Sigmoid colon (tissue), 7 donors: ENCODE measurements around the gene DPYSL5. TPM values are rescaled to one million over a fixed set of nuclear protein-coding genes. Genes with fewer than 3 reads are reported as not detected.

Experiments used
- DNase-seq: peaks from one replicate; pipeline ENCODE4 v3.0.0-alpha.2; 2019
- H3K27ac ChIP-seq, 4 donors: fragments of 200-600 bp; sonication (generic); one replicate each; pipeline ENCODE4 v1.5.1; 2016 to 2019; ENCODE audit warnings: mild to moderate bottlenecking in 1 of 4
- H3K27me3 ChIP-seq, 3 donors: fragments of 200-600 bp; sonication (generic); one replicate each; pipeline ENCODE4 v1.5.1; 2019; ENCODE audit warnings: mild to moderate bottlenecking in 1 of 3
- H3K36me3 ChIP-seq, 4 donors: fragments of 200-600 bp; sonication (generic); one replicate each; pipeline ENCODE4 v1.5.1; 2016 to 2019
- H3K4me1 ChIP-seq, 4 donors: fragments of 200-600 bp; sonication (generic); one replicate each; pipeline ENCODE4 v1.5.1; 2017 to 2019
- H3K4me3 ChIP-seq, 4 donors: fragments of 200-600 bp; sonication (generic); one replicate each; pipeline ENCODE4 v1.5.1; 2017 to 2019; ENCODE audit warnings: mild to moderate bottlenecking in 2 of 4, moderate library complexity in 1 of 4
- H3K9me3 ChIP-seq, 4 donors: fragments of 200-600 bp in 3 of 4; sonication (generic) in 3 of 4; one replicate each; pipeline versions ENCODE4 v1.5.1 to v1.6.1; 2013 to 2019
- EP300 ChIP-seq, 4 donors: sonication (generic); formaldehyde crosslinking; IDR thresholded peaks; one replicate each; pipeline ENCODE4 v1.6.1; 2017; ENCODE audit warnings: antibody characterized with exemption in 4 of 4
- POLR2A ChIP-seq, 2 donors: fragments of 450-650 bp; IDR thresholded peaks; one replicate each; pipeline ENCODE4 v1.6.1; 2016; ENCODE audit warnings: antibody characterized with exemption in 2 of 2, mild to moderate bottlenecking in 2 of 2, moderate library complexity in 2 of 2
- POLR2AphosphoS5 ChIP-seq, 4 donors: sonication (generic); formaldehyde crosslinking; IDR thresholded peaks; one replicate each; pipeline ENCODE4 v1.6.1; 2017; ENCODE audit warnings: antibody characterized with exemption in 4 of 4
- WGBS, 2 donors: extraction: QIAGEN DNeasy Blood & Tissue Kit; methylation state at CpG; one replicate each; pipeline ENCODE4 v1.1.7; 2013; 5-methylcytosine and 5-hydroxymethylcytosine counted together
- intact Hi-C: fragments of 100-400 bp; cut with DNase I; formaldehyde crosslinking; loops from one replicate; pipeline ENCODE4 v1.15.1; 2023
- polyA plus RNA-seq, 3 donors: library from polyadenylated mRNA; stranded (reverse); fragments of 200-250 nt; gene quantifications; one replicate each; pipeline ENCODE4 v1.2.3, GENCODE V29; 2013
- total RNA-seq, 4 donors: library from RNA; depleted of rRNA; stranded (reverse); fragments of >200 nt; gene quantifications; one replicate each; pipeline ENCODE4 v1.1.0, GENCODE V29; 2016
- TF ChIP-seq, protein P1 (sequence below), 4 experiments: fragments of 450-650 bp in 3 of 4; fragments of 200-600 bp in 1 of 4; IDR thresholded peaks; one replicate each; pipeline ENCODE4 v1.5.1; 2016 to 2019; ENCODE audit warnings: antibody characterized with exemption in 4 of 4, mild to moderate bottlenecking in 3 of 4, moderate library complexity in 2 of 4
- donor health status: healthy with polysubstance abuse.
- donor health status: Bipolar disorder and iron deficiency.
- donor health status: healthy.

The DPYSL5 gene
- total and polyA plus RNA-seq, 7 donors: 0.16 to 1.9 (median 0.74) TPM; not detected in 2

- Histone ChIP-seq H3K4me3 (no peak overlapping the region), H3K36me3 (no peaks in the 10 kb centered on the region), H3K9me3 (no peaks in the 10 kb centered on the region), H3K27ac (no peak overlapping the region), H3K27me3 (peaks cover 0 to 7% (median 0%) of the 10 kb centered on the region in 3 donors), H3K4me1 (no peaks in the 10 kb centered on the region)
- no peak for TF ChIP-seq POLR2A (IDR thresholded peaks at IDR 0.05)
- TF ChIP-seq POLR2AphosphoS5 (IDR thresholded peaks at IDR 0.05): no peak
- no peak for TF ChIP-seq EP300 (IDR thresholded peaks at IDR 0.05)
- TF ChIP-seq, protein P1, sequence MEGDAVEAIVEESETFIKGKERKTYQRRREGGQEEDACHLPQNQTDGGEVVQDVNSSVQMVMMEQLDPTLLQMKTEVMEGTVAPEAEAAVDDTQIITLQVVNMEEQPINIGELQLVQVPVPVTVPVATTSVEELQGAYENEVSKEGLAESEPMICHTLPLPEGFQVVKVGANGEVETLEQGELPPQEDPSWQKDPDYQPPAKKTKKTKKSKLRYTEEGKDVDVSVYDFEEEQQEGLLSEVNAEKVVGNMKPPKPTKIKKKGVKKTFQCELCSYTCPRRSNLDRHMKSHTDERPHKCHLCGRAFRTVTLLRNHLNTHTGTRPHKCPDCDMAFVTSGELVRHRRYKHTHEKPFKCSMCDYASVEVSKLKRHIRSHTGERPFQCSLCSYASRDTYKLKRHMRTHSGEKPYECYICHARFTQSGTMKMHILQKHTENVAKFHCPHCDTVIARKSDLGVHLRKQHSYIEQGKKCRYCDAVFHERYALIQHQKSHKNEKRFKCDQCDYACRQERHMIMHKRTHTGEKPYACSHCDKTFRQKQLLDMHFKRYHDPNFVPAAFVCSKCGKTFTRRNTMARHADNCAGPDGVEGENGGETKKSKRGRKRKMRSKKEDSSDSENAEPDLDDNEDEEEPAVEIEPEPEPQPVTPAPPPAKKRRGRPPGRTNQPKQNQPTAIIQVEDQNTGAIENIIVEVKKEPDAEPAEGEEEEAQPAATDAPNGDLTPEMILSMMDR (IDR thresholded peaks at IDR 0.05): no peak
- no peak for DNase-seq
- intact Hi-C loops: no loop called here
- 78 to 90% methylated on average over 7 of the region's 7 CpGs for WGBS, 2 donors
These were observed 16.7 kb downstream of the DPYSL5 start for GRCh38 chr2:26864646-26865045.

DNA sequence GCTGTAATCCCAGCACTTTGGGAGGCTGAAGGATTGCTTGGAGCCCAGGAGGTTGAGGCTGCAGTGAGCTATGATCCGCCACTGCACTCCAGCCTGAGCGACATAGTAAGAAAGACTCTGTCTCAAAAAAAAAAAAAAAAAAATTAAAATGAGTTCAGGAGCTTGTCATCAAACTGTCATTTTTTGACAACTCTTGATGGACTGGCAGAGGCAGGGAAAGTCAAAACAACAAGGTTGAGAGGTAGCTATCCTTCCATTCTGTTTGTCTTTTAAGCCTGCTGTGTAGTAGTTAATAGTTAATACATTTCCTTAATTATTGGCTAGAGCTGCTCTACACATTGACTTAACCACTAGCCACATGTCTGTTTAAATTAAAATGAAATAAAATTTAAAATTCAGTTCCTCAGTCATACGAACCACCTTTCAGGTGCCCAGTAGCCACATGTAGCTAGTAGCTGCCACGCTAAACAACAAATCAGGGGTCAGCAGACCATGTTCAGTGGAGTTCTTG, 22.7 kb downstream of the DPYSL5 start:
- peaks cover 0 to 8% (median 0%) of the 10 kb centered on the region in 3 donors for H3K27me3 ChIP-seq
- no peak for DNase-seq
- no peaks in the 10 kb centered on the region for H3K36me3 ChIP-seq
- intact Hi-C loops: no loop called here
- WGBS, 2 donors: 92 to 93% methylated on average over 4 of the region's 4 CpGs
- no peak overlapping the region for H3K4me3 ChIP-seq
- no peaks in the 10 kb centered on the region for H3K9me3 ChIP-seq
- H3K27ac ChIP-seq: no peak overlapping the region
- TF ChIP-seq, protein P1 (IDR thresholded peaks at IDR 0.05): no peak
- TF ChIP-seq EP300 (IDR thresholded peaks at IDR 0.05) (no peak), POLR2A (IDR thresholded peaks at IDR 0.05) (no peak), POLR2AphosphoS5 (IDR thresholded peaks at IDR 0.05) (no peak)
- H3K4me1 ChIP-seq: no peaks in the 10 kb centered on the region

GRCh38 chr2:26873286-26873983, 25.5 kb downstream of the DPYSL5 start:
- intact Hi-C loops: no loop called here
- TF ChIP-seq EP300 (IDR thresholded peaks at IDR 0.05) (no peak), POLR2A (IDR thresholded peaks at IDR 0.05) (no peak), POLR2AphosphoS5 (IDR thresholded peaks at IDR 0.05) (no peak)
- TF ChIP-seq, protein P1 (IDR thresholded peaks at IDR 0.05): no peak
- no peak overlapping the region for H3K4me3 ChIP-seq
- H3K27me3 ChIP-seq: peaks cover 0 to 8% (median 0%) of the 10 kb centered on the region in 3 donors
- H3K9me3 ChIP-seq: no peaks in the 10 kb centered on the region
- H3K4me1 ChIP-seq: no peaks in the 10 kb centered on the region
- no peaks in the 10 kb centered on the region for H3K36me3 ChIP-seq
- no peak overlapping the region for H3K27ac ChIP-seq
- WGBS, 2 donors: 69 to 83% methylated on average over 6 of the region's 6 CpGs
- DNase-seq: no peak

DNA sequence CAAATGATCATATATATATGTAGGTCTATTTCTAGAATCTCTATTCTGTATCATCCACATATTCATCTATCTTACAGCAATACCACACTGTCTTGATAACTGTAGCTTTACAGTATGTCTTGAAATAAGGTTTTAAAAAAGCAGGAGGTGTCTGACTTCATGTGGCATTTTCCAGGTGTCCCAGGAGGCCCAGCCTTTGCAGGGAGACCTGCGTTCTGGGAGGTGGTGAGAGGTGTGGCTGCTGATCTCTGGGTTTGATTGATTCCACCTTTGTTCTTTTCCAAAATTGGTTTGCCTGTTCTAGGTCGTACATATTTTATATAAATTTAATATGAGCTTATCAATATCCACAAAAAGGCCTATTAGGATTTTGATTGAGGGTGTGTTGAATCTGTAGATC, 26.6 kb downstream of the DPYSL5 start:
- H3K36me3 ChIP-seq: no peaks in the 10 kb centered on the region
- no peak for DNase-seq
- no peak overlapping the region for H3K4me3 ChIP-seq
- TF ChIP-seq EP300 (IDR thresholded peaks at IDR 0.05): no peak
- TF ChIP-seq, protein P1 (IDR thresholded peaks at IDR 0.05): no peak
- no peak for TF ChIP-seq POLR2AphosphoS5 (IDR thresholded peaks at IDR 0.05)
- no peak for TF ChIP-seq POLR2A (IDR thresholded peaks at IDR 0.05)
- intact Hi-C loops: no loop called here
- H3K27me3 ChIP-seq: peaks cover 0 to 8% (median 0%) of the 10 kb centered on the region in 3 donors
- H3K9me3 ChIP-seq: no peaks in the 10 kb centered on the region
- WGBS, 2 donors: 41 to 77% methylated on average over 2 of the region's 2 CpGs
- H3K27ac ChIP-seq: no peak overlapping the region
- H3K4me1 ChIP-seq: no peaks in the 10 kb centered on the region
